K562 (cell line): Measurements from ENCODE around the gene CCNY. TPM values are rescaled to one million over a fixed set of nuclear protein-coding genes. Genes with fewer than 3 reads are reported as not detected.

Source experiments
- ATAC-seq: fragments of 200-7000 bp; cut with Tn5 transposase; 3 replicates; pipeline ENCODE4 v1.9.1; 2020; ENCODE audit warnings: moderate library complexity
- BruUV-seq: library from RNA; stranded (reverse); fragments of 400-500 nt; replicated peaks from 2 replicates; lab custom pipeline; 2021; lab: Mats Ljungman, UMichigan
- CTCF ChIA-PET: fragments of 300-600 bp; formaldehyde crosslinking; extraction: SDS; loops from one replicate; lab custom pipeline; 2021; ENCODE audit warnings: low intra/inter-chr PET ratio; lab: Yijun Ruan, JAX
- POLR2A ChIA-PET: fragments of 300-600, 350-650 bp; sonication (Branson Sonifier 250); formaldehyde crosslinking; extraction: SDS; loops from one replicate; lab custom pipeline; 2021; ENCODE audit warnings: antibody characterized with exemption, inconsistent platforms; lab: Yijun Ruan, JAX
- DNase-seq, 4 experiments: peaks; one replicate each; pipeline versions ENCODE4 v3.0.0 to v3.0.0-alpha.2; 2011 to 2018; ENCODE audit warnings: low spot score in 3 of 4, mixed read lengths in 3 of 4; ENCODE audit errors: extremely low read depth in 1 of 4
- FAIRE-seq: peaks from 2 replicates; lab custom pipeline; 2011; peaks lifted over from hg19 to GRCh38; lab: Jason Lieb, UNC
- H2AFZ ChIP-seq: 2 replicates; pipeline ENCODE4 v1.6.0; 2011; ENCODE audit warnings: low read depth, low read length, control low read depth, inconsistent platforms
- H3K27ac ChIP-seq: fragments of 200-600 bp; 3 replicates; pipeline ENCODE4 v1.8.0; 2011; ENCODE audit warnings: low read depth, mild to moderate bottlenecking, control low read depth, inconsistent platforms, low read length, moderate library complexity, mixed read lengths; ENCODE audit errors: extremely low read depth
- H3K27me3 ChIP-seq, 2 experiments: fragments of 300-600 bp in 1 of 2; 2 replicates in 1 of 2; 3 replicates in 1 of 2; pipeline versions ENCODE4 v1.6.0 to v1.8.0; 2011; ENCODE audit warnings: inconsistent platforms in 2 of 2, low read length in 2 of 2, mild to moderate bottlenecking in 1 of 2, mixed read lengths in 1 of 2, moderate library complexity in 1 of 2; ENCODE audit not compliant: control insufficient read depth in 2 of 2, insufficient read depth in 2 of 2
- H3K36me3 ChIP-seq: fragments of 300-600 bp; 3 replicates; pipeline ENCODE4 v1.8.0; 2011; ENCODE audit warnings: mild to moderate bottlenecking, low read length, inconsistent platforms; ENCODE audit not compliant: control insufficient read depth, insufficient read depth
- H3K4me1 ChIP-seq, 2 experiments: fragments of 200-600 bp in 1 of 2; replicated peaks in 1 of 2; 2 replicates in 1 of 2; 3 replicates in 1 of 2; pipeline versions ENCODE4 v1.5.1 to v1.8.0; 2011; ENCODE audit warnings: inconsistent platforms in 2 of 2, low read length in 2 of 2, mild to moderate bottlenecking in 1 of 2, mixed read lengths in 1 of 2, moderate library complexity in 1 of 2; ENCODE audit not compliant: control insufficient read depth in 2 of 2, insufficient read depth in 2 of 2
- H3K4me2 ChIP-seq: 2 replicates; pipeline ENCODE4 v1.6.1; 2011; ENCODE audit warnings: low read length, control low read depth, inconsistent platforms, mixed read lengths; ENCODE audit not compliant: insufficient read depth
- H3K4me3 ChIP-seq: fragments of 200-600 bp; sonication (generic), shearing (Covaris generic); 2 replicates; pipeline ENCODE4 v1.5.1; 2016; ENCODE audit warnings: control low read depth, inconsistent platforms
- H3K79me2 ChIP-seq: fragments of 200-600 bp; 3 replicates; pipeline ENCODE4 v1.8.0; 2011; ENCODE audit warnings: low read length, inconsistent platforms; ENCODE audit not compliant: control insufficient read depth, insufficient read depth
- H3K9ac ChIP-seq, 2 experiments: 2 replicates each; pipeline versions ENCODE4 v1.6.0 to v1.6.1; 2011; ENCODE audit warnings: low read depth in 2 of 2, low read length in 2 of 2, control low read depth in 1 of 2, inconsistent platforms in 1 of 2, mild to moderate bottlenecking in 1 of 2, mixed read lengths in 1 of 2; ENCODE audit not compliant: insufficient read depth in 1 of 2
- H3K9me1 ChIP-seq: one replicate; pipeline ENCODE4 v1.6.0; 2011; ENCODE audit warnings: inconsistent platforms, mild to moderate bottlenecking, low read length, moderate library complexity; ENCODE audit not compliant: control insufficient read depth, insufficient read depth
- H3K9me3 ChIP-seq: replicated peaks from 2 replicates; pipeline ENCODE4 v1.5.1; 2011; ENCODE audit warnings: low read depth, low read length, inconsistent platforms; ENCODE audit not compliant: control insufficient read depth, insufficient read depth
- H4K20me1 ChIP-seq: replicated peaks from 2 replicates; pipeline ENCODE4 v1.6.1; 2011; ENCODE audit warnings: low read length, inconsistent platforms, mixed read lengths; ENCODE audit not compliant: control insufficient read depth, insufficient read depth
- ATF6 ChIP-seq: sonication (generic); formaldehyde crosslinking; IDR thresholded peaks from 2 replicates; pipeline ENCODE4 v1.4.0; 2020; ENCODE audit warnings: mild to moderate bottlenecking, missing genetic modification reagents
- CGGBP1 ChIP-seq: fragments of 250-450 bp; sonication (Bioruptor Pico); IDR thresholded peaks from 2 replicates; pipeline ENCODE4 v1.9.0; 2021; ENCODE audit warnings: mild to moderate bottlenecking
- CREB3 ChIP-seq: fragments of 450-650 bp; conservative IDR thresholded peaks from 2 replicates; pipeline ENCODE4 v1.6.1; 2016; ENCODE audit warnings: missing genetic modification characterization, low read depth, mild to moderate bottlenecking, missing compliant biosample characterization, moderate library complexity
- GTF2A2 ChIP-seq: IDR thresholded peaks from 2 replicates; pipeline ENCODE4 v1.6.1; 2016; ENCODE audit warnings: mild to moderate bottlenecking, missing genetic modification characterization, missing compliant biosample characterization
- HNRNPLL ChIP-seq: fragments of 200-400 bp; formaldehyde crosslinking; IDR thresholded peaks from 2 replicates; pipeline ENCODE4 v1.6.1; 2017; ENCODE audit warnings: low read length, low read depth, mild to moderate bottlenecking; ENCODE audit not compliant: poor library complexity, severe bottlenecking
- MAFF ChIP-seq: IDR thresholded peaks from 2 replicates; pipeline ENCODE4 v1.6.1; 2012; ENCODE audit warnings: low read length, improper control_type of control experiment
- MCM5 ChIP-seq: fragments of 450-650 bp; IDR thresholded peaks from 2 replicates; pipeline ENCODE4 v1.6.1; 2016; ENCODE audit warnings: low read depth
- PKNOX1 ChIP-seq: fragments of 450-650 bp; IDR thresholded peaks from 2 replicates; pipeline ENCODE4 v1.6.1; 2016
- ZNF174 ChIP-seq: fragments of 250-450 bp; sonication (Bioruptor Pico); IDR thresholded peaks from 2 replicates; pipeline ENCODE4 v1.4.0; 2020; ENCODE audit warnings: mild to moderate bottlenecking
- ZNF79 ChIP-seq: fragments of 250-450 bp; sonication (Bioruptor Pico); IDR thresholded peaks from 2 replicates; pipeline ENCODE4 v1.4.0; 2020; ENCODE audit warnings: low read depth, mild to moderate bottlenecking, moderate library complexity
- WGBS: fragments of 100-300 bp; shearing (Covaris generic); methylation state at CpG from one replicate; pipeline ENCODE4 v1.1.6; 2016; ENCODE audit warnings: low coverage, mixed read lengths; ENCODE audit not compliant: insufficient coverage; ENCODE audit errors: missing lambda C conversion rate; 5-methylcytosine and 5-hydroxymethylcytosine counted together
- in situ Hi-C: fragments of 300-500 bp; cut with MboI; formaldehyde crosslinking; loops from 4 replicates; pipeline ENCODE4 v1.15.0; 2018; ENCODE audit warnings: inconsistent platforms, mixed read lengths
- intact Hi-C: fragments of 100-400 bp; cut with micrococcal nuclease; formaldehyde crosslinking; loops from 2 replicates; pipeline ENCODE4 v1.14.2; 2022
- polyA plus RNA-seq, 8 experiments: library from polyadenylated mRNA; depleted of rRNA in 4 of 8; stranded (reverse) in 5 of 8; unstranded in 3 of 8; fragments of >200 nt; fragmentation: Nextera tagmentation in 2 of 8; fragmentation: Illumina TruSeq in 1 of 8; extraction: Ambion mirVana in 2 of 8; extraction: Trizol in 1 of 8; gene quantifications; 2 replicates each; pipeline versions ENCODE4 v1.2.1 to v1.2.3, GENCODE V29; 2011 to 2014; ENCODE audit warnings: inconsistent platforms in 1 of 8, missing spikeins in 1 of 8
- total RNA-seq, 7 experiments: library from RNA; depleted of rRNA in 6 of 7; stranded (reverse); fragments of >200 nt in 6 of 7; fragmentation: Illumina TruSeq in 2 of 7; extraction: Trizol in 2 of 7; gene quantifications; 2 replicates each; pipeline versions ENCODE4 v1.2.1 to v1.2.3, GENCODE V29; 2011 to 2021; ENCODE audit warnings: low replicate concordance in 1 of 7

Gene CCNY
- total and polyA plus RNA-seq, 9 of the 15 experiments (the other 6 are each of a cell fraction or from before 2014, with no cell fraction given): 8.4 to 109 (median 38.6) TPM

GRCh38 chr10:35420827-35421552 is 84.7 kb downstream of the CCNY start:
- 0 out of 3 replicates have a peak, but pooled peaks have one; percentile 18 for ATAC-seq
- intact Hi-C loops: no loop called here
- POLR2A ChIA-PET: interaction anchor here (0.5 to 1.8 kb wide), 4 partner anchors 8 to 45 kb away, joined by 4 to 8 read pairs (median 6); no protein-coding TSS in a partner anchor
- no peak for TF ChIP-seq CGGBP1 (CRISPR knock-in tag)
- no peak for TF ChIP-seq MAFF
- TF ChIP-seq ATF6 (CRISPR knock-in tag): no peak
- no peak for TF ChIP-seq HNRNPLL
- TF ChIP-seq MCM5: no peak
- no peak for TF ChIP-seq ZNF174
- no peak for TF ChIP-seq ZNF79 (CRISPR knock-in tag)
- TF ChIP-seq PKNOX1: no peak
- TF ChIP-seq CREB3 (tag): no peak
- TF ChIP-seq GTF2A2 (tag): no peak

More at GRCh38 chr10:35420827-35421552, 84.7 kb downstream of the CCNY start:
- CTCF ChIA-PET: no interaction called here
- peaks cover 98% of the 10 kb centered on the region for H3K79me2 ChIP-seq
- no peak overlapping the region for H2AFZ ChIP-seq
- in situ Hi-C loops: no loop called here
- H3K27ac ChIP-seq: peak overlapping the region; percentile 36; the same call in 1 of the 3 replicates
- no peak for DNase-seq
- no peaks in the 10 kb centered on the region for H3K27me3 ChIP-seq
- peaks cover 0 to 24% of the 10 kb centered on the region in 2 experiments; a peak in 3 of 5 replicates for H3K4me1 ChIP-seq
- H3K9me3 ChIP-seq: no peaks in the 10 kb centered on the region
- no peak overlapping the region for H3K9ac ChIP-seq
- BruUV-seq: no TSS peak
- peaks cover 18% of the 10 kb centered on the region for H4K20me1 ChIP-seq
- peak; percentile 68 for FAIRE-seq
- 89% methylated on average over 11 of the region's 11 CpGs for WGBS
- peaks cover 6% of the 10 kb centered on the region for H3K9me1 ChIP-seq
- H3K36me3 ChIP-seq: peaks cover 4% of the 10 kb centered on the region; the same call in 1 of the 3 replicates
- no peak overlapping the region; the same call in 1 of the 2 replicates for H3K4me2 ChIP-seq
- no peak overlapping the region for H3K4me3 ChIP-seq
